Erythroblast (primary cell): ENCODE data around the gene PCDHGC5.

Experiments used
- GATA1 ChIP-seq: IDR thresholded peaks from 2 replicates; pipeline ENCODE4 v1.6.1; 2011; ENCODE audit warnings: low read depth, mild to moderate bottlenecking, control low read depth, low read length, moderate library complexity
- POLR2A ChIP-seq: IDR thresholded peaks from 2 replicates; pipeline ENCODE4 v1.6.1; 2011; ENCODE audit warnings: mild to moderate bottlenecking, low read length

- TF ChIP-seq POLR2A (no peak), GATA1 (no peak)
Measured at GRCh38 chr5:141524604-141525597, 36.0 kb downstream of the PCDHGC5 start.
